Keratinocyte (primary cell): ENCODE data around the gene HOXD10. TPM values are rescaled to one million over a fixed set of nuclear protein-coding genes. Genes with fewer than 3 reads are reported as not detected.

Experiments used
- DNase-seq: peaks from one replicate; pipeline ENCODE4 v3.0.0-alpha.2; 2011; ENCODE audit warnings: low read depth, missing footprints, low spot score
- FAIRE-seq: peaks from 2 replicates; lab custom pipeline; 2011; peaks lifted over from hg19 to GRCh38; lab: Jason Lieb, UNC
- H2AFZ ChIP-seq: 2 replicates; pipeline ENCODE4 v1.6.0; 2012; ENCODE audit warnings: low read length, control low read depth, inconsistent platforms; ENCODE audit not compliant: control insufficient read depth
- H3K27ac ChIP-seq: 2 replicates; pipeline ENCODE4 v1.5.1; 2011; ENCODE audit warnings: low read length; ENCODE audit not compliant: control insufficient read depth, insufficient read depth
- H3K27me3 ChIP-seq: 3 replicates; pipeline ENCODE4 v1.6.0; 2011; ENCODE audit warnings: low read length; ENCODE audit not compliant: control insufficient read depth, insufficient read depth; ENCODE audit errors: extremely low read depth
- H3K36me3 ChIP-seq, 2 experiments: 2 replicates in 1 of 2; 3 replicates in 1 of 2; pipeline ENCODE4 v1.5.1; 2011; ENCODE audit warnings: low read length in 2 of 2, mild to moderate bottlenecking in 1 of 2; ENCODE audit not compliant: control insufficient read depth in 2 of 2, insufficient read depth in 2 of 2; ENCODE audit errors: extremely low read depth in 1 of 2
- H3K4me1 ChIP-seq: 3 replicates; pipeline ENCODE4 v1.5.1; 2011; ENCODE audit warnings: low read length; ENCODE audit not compliant: control insufficient read depth, insufficient read depth; ENCODE audit errors: extremely low read depth
- H3K4me2 ChIP-seq: 3 replicates; pipeline ENCODE4 v1.6.0; 2011; ENCODE audit warnings: low read depth, low read length; ENCODE audit not compliant: control insufficient read depth, insufficient read depth; ENCODE audit errors: extremely low read depth
- H3K4me3 ChIP-seq, 3 experiments: fragments of 200-600 bp in 1 of 3; sonication (generic) in 1 of 3; 2 replicates in 2 of 3; 3 replicates in 1 of 3; pipeline ENCODE4 v1.5.1; 2011 to 2016; ENCODE audit warnings: low read length in 3 of 3, mild to moderate bottlenecking in 3 of 3, control low read depth in 2 of 3, inconsistent platforms in 1 of 3, low read depth in 1 of 3, mixed read lengths in 1 of 3, mixed run types in 1 of 3, moderate library complexity in 1 of 3; ENCODE audit not compliant: control insufficient read depth in 2 of 3, insufficient read depth in 2 of 3; ENCODE audit errors: extremely low read depth in 1 of 3
- H3K79me2 ChIP-seq: 2 replicates; pipeline ENCODE4 v1.6.0; 2012; ENCODE audit warnings: low read length; ENCODE audit not compliant: control insufficient read depth, insufficient read depth
- H3K9ac ChIP-seq: 3 replicates; pipeline ENCODE4 v1.6.0; 2011; ENCODE audit warnings: low read length; ENCODE audit not compliant: control insufficient read depth, insufficient read depth; ENCODE audit errors: extremely low read depth
- H3K9me1 ChIP-seq: 3 replicates; pipeline ENCODE4 v1.6.0; 2011; ENCODE audit warnings: low read length; ENCODE audit not compliant: control insufficient read depth, insufficient read depth; ENCODE audit errors: extremely low read depth
- H3K9me3 ChIP-seq: 2 replicates; pipeline ENCODE4 v1.5.1; 2012; ENCODE audit warnings: low read depth, low read length; ENCODE audit not compliant: control insufficient read depth
- H4K20me1 ChIP-seq: 3 replicates; pipeline ENCODE4 v1.6.0; 2011; ENCODE audit warnings: low read length; ENCODE audit not compliant: control insufficient read depth, insufficient read depth; ENCODE audit errors: extremely low read depth
- CTCF ChIP-seq, 3 experiments: IDR thresholded peaks in 1 of 3; conservative IDR thresholded peaks in 1 of 3; optimal IDR thresholded peaks in 1 of 3; 2 replicates in 2 of 3; 3 replicates in 1 of 3; pipeline versions ENCODE3 to v1.5.1; 2011; ENCODE audit warnings: low read length in 3 of 3, mild to moderate bottlenecking in 3 of 3, moderate library complexity in 2 of 3, control low read depth in 1 of 3, inconsistent platforms in 1 of 3; ENCODE audit not compliant: insufficient read depth in 2 of 3; ENCODE audit errors: extremely low read depth in 1 of 3
- EZH2 ChIP-seq: IDR thresholded peaks from one replicate; pipeline ENCODE4 v1.6.1; 2012; ENCODE audit warnings: inconsistent platforms, mild to moderate bottlenecking, low read length, moderate library complexity
- dilution Hi-C: fragments of 300-500 bp; cut with MboI; formaldehyde crosslinking; loops from one replicate; pipeline ENCODE4 v1.7.0; 2020; ENCODE audit warnings: low sequenced_read_pairs; ENCODE audit not compliant: extremely low pct_ligation_motif_present
- polyA plus RNA-seq, 5 experiments: library from polyadenylated mRNA; depleted of rRNA in 3 of 5; stranded (reverse) in 3 of 5; stranded (forward) in 1 of 5; unstranded in 1 of 5; fragments of >200 nt; gene quantifications; 1 replicate in 1 of 5; 2 replicates in 3 of 5; 3 replicates in 1 of 5; pipeline versions ENCODE4 v1.2.1 to v1.2.3, GENCODE V29; 2011 to 2012; ENCODE audit warnings: missing spikeins in 2 of 5, low read depth in 1 of 5, low replicate concordance in 1 of 5

HOXD10 gene
- polyA plus RNA-seq, 1 donor (not counting 4 experiments of a cell fraction or from before 2014, with no cell fraction given) = not detected

GRCh38 chr2:176076063-176076462, 40.5 kb upstream of the HOXD10 start:
- peaks cover 8% of the 10 kb centered on the region for H3K9me3 ChIP-seq
- H3K4me1 ChIP-seq = no peaks in the 10 kb centered on the region
- no peaks in the 10 kb centered on the region for H3K79me2 ChIP-seq
- H3K27me3 ChIP-seq = peaks cover 90% of the 10 kb centered on the region
- no peaks in the 10 kb centered on the region for H4K20me1 ChIP-seq
- no peak for DNase-seq
- H3K4me2 ChIP-seq = no peak overlapping the region
- TF ChIP-seq CTCF (optimal IDR thresholded peaks at IDR 0.05 in 1 of 3, IDR thresholded peaks at IDR 0.05 in 1 of 3, conservative IDR thresholded peaks at IDR 0.05 in 1 of 3; ENCODE audit: extremely low read depth in 1 of 3, insufficient read depth in 2 of 3, low read length in 3 of 3) = no peak
- no peak for TF ChIP-seq EZH2
- H2AFZ ChIP-seq = no peak overlapping the region
- no peak overlapping the region for H3K4me3 ChIP-seq
- no peak for FAIRE-seq
- H3K9ac ChIP-seq = no peak overlapping the region
- dilution Hi-C loops = no loop called here
- no peaks in the 10 kb centered on the region for H3K36me3 ChIP-seq
- no peaks in the 10 kb centered on the region for H3K9me1 ChIP-seq
- no peak overlapping the region for H3K27ac ChIP-seq

GRCh38 chr2:176076796-176077195, 39.8 kb upstream of the HOXD10 start:
- no peak overlapping the region for H3K4me2 ChIP-seq
- H3K36me3 ChIP-seq = no peaks in the 10 kb centered on the region
- no peaks in the 10 kb centered on the region for H3K79me2 ChIP-seq
- no peaks in the 10 kb centered on the region for H3K4me1 ChIP-seq
- H3K9me3 ChIP-seq = peaks cover 12% of the 10 kb centered on the region
- no peak overlapping the region for H3K4me3 ChIP-seq
- H3K9me1 ChIP-seq = no peaks in the 10 kb centered on the region
- no peak for TF ChIP-seq EZH2
- DNase-seq = no peak
- H3K27me3 ChIP-seq = peaks cover 90% of the 10 kb centered on the region
- dilution Hi-C loops = no loop called here
- no peak overlapping the region for H3K27ac ChIP-seq
- no peaks in the 10 kb centered on the region for H4K20me1 ChIP-seq
- H3K9ac ChIP-seq = no peak overlapping the region
- no peak for FAIRE-seq
- no peak overlapping the region for H2AFZ ChIP-seq
